H1 (cell line): ENCODE measurements around the gene STYXL1.
"Not testable (repeated sequence)": the region's sequence is repeated elsewhere in the genome, so short reads cannot be mapped to it uniquely, and the experiment has no call there.

Experiments
- BCL11A ChIP-seq, 2 experiments: IDR thresholded peaks; one replicate each; pipeline ENCODE4 v1.6.1; 2011; ENCODE audit warnings: low read depth in 2 of 2, low read length in 2 of 2, mild to moderate bottlenecking in 2 of 2
- EZH2 ChIP-seq: fragments of 200-600 bp; sonication (generic); IDR thresholded peaks from 2 replicates; pipeline ENCODE4 v1.7.1; 2012; ENCODE audit warnings: low read depth, mild to moderate bottlenecking, moderate library complexity, low read length, inconsistent platforms; ENCODE audit not compliant: severe bottlenecking
- POLR2A ChIP-seq, 2 experiments: IDR thresholded peaks; 1 replicate in 1 of 2; 2 replicates in 1 of 2; pipeline ENCODE4 v1.6.1; 2011; ENCODE audit warnings: low read depth in 2 of 2, low read length in 2 of 2, mild to moderate bottlenecking in 2 of 2; ENCODE audit errors: control extremely low read depth in 1 of 2
- RFX5 ChIP-seq: IDR thresholded peaks from 2 replicates; pipeline ENCODE4 v1.6.1; 2011; ENCODE audit warnings: low read depth, low read length, improper control_type of control experiment, borderline replicate concordance
- SIN3A ChIP-seq, 2 experiments: IDR thresholded peaks in 1 of 2; conservative IDR thresholded peaks in 1 of 2; 2 replicates each; pipeline ENCODE4 v1.6.1; 2011 to 2012; ENCODE audit warnings: low read length in 2 of 2, improper control_type of control experiment in 1 of 2, low read depth in 1 of 2, mild to moderate bottlenecking in 1 of 2
- SUZ12 ChIP-seq: fragments of 200-600 bp; sonication (generic); IDR thresholded peaks from 2 replicates; pipeline ENCODE4 v1.6.1; 2012; ENCODE audit warnings: mild to moderate bottlenecking, inconsistent platforms, low read length, moderate library complexity, mixed read lengths
- TAF1 ChIP-seq: IDR thresholded peaks from 2 replicates; pipeline ENCODE4 v1.6.1; 2011; ENCODE audit warnings: mild to moderate bottlenecking, low read depth, low read length
- TAF7 ChIP-seq: optimal IDR thresholded peaks from 2 replicates; pipeline ENCODE3; 2011; ENCODE audit warnings: low read depth, mild to moderate bottlenecking, inconsistent platforms, low read length, moderate library complexity, borderline replicate concordance
- TF ChIP-seq, protein P1 (sequence below), 3 experiments: IDR thresholded peaks; 1 replicate in 2 of 3; 2 replicates in 1 of 3; pipeline versions ENCODE4 v1.5.1 to v1.6.1; 2011; ENCODE audit warnings: low read length in 3 of 3, mild to moderate bottlenecking in 3 of 3, inconsistent platforms in 2 of 3, low read depth in 1 of 3, moderate library complexity in 1 of 3; ENCODE audit not compliant: insufficient read depth in 1 of 3; ENCODE audit errors: control extremely low read depth in 1 of 3
- TF ChIP-seq, protein P2 (sequence below): IDR thresholded peaks from 2 replicates; pipeline ENCODE4 v1.6.1; 2012; ENCODE audit warnings: low read length, inconsistent platforms

DNA sequence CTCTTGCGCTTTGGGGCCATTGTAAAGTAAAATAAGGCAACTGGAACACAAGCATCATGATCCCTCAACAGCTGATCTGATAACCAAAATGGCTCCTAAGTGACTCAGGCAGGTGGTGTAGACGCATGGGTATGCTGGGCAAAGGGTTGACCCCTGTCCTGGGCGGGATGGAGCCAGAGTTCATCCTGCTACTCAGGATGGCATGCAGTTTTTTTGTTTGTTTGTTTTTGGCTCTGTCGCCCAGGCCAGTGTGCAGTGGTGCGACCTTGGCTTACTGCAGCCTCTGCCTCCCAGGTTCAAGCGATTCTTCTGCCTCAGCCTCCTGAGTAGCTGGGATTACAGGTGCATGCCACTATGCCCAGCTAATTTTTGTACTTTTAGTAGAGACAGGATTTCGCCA, 10.9 kb upstream of the STYXL1 start:
- not testable (repeated sequence) for TF ChIP-seq BCL11A (IDR thresholded peaks at IDR 0.05; ENCODE audit: low read depth in 2 of 2, low read length in 2 of 2); SIN3A (conservative IDR thresholded peaks at IDR 0.05 in 1 of 2, IDR thresholded peaks at IDR 0.05 in 1 of 2; ENCODE audit: low read depth in 1 of 2, low read length in 2 of 2); SUZ12; TAF7; TAF1; POLR2A (IDR thresholded peaks at IDR 0.05; ENCODE audit: control extremely low read depth in 1 of 2, low read depth in 2 of 2, low read length in 2 of 2); RFX5; EZH2
- TF ChIP-seq, protein P1, sequence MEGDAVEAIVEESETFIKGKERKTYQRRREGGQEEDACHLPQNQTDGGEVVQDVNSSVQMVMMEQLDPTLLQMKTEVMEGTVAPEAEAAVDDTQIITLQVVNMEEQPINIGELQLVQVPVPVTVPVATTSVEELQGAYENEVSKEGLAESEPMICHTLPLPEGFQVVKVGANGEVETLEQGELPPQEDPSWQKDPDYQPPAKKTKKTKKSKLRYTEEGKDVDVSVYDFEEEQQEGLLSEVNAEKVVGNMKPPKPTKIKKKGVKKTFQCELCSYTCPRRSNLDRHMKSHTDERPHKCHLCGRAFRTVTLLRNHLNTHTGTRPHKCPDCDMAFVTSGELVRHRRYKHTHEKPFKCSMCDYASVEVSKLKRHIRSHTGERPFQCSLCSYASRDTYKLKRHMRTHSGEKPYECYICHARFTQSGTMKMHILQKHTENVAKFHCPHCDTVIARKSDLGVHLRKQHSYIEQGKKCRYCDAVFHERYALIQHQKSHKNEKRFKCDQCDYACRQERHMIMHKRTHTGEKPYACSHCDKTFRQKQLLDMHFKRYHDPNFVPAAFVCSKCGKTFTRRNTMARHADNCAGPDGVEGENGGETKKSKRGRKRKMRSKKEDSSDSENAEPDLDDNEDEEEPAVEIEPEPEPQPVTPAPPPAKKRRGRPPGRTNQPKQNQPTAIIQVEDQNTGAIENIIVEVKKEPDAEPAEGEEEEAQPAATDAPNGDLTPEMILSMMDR (IDR thresholded peaks at IDR 0.05; ENCODE audit: control extremely low read depth in 1 of 3, insufficient read depth in 1 of 3, low read depth in 1 of 3, low read length in 3 of 3): not testable (repeated sequence)
- TF ChIP-seq, protein P2, sequence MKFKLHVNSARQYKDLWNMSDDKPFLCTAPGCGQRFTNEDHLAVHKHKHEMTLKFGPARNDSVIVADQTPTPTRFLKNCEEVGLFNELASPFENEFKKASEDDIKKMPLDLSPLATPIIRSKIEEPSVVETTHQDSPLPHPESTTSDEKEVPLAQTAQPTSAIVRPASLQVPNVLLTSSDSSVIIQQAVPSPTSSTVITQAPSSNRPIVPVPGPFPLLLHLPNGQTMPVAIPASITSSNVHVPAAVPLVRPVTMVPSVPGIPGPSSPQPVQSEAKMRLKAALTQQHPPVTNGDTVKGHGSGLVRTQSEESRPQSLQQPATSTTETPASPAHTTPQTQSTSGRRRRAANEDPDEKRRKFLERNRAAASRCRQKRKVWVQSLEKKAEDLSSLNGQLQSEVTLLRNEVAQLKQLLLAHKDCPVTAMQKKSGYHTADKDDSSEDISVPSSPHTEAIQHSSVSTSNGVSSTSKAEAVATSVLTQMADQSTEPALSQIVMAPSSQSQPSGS: not testable (repeated sequence)
